GM23338 (cell line): ENCODE data around the gene UTS2. TPM values are rescaled to one million over a fixed set of nuclear protein-coding genes. Genes with fewer than 3 reads are reported as not detected.
A peak's percentile ranks its signal among the peaks of the same experiment; 100 is the strongest.

Experiments used
- ATAC-seq: fragments of 200-7000 bp; cut with Tn5 transposase; 3 replicates; pipeline ENCODE4 v1.9.1; 2020
- DNase-seq: peaks from one replicate; pipeline ENCODE4 v3.0.0-alpha.2; 2015; ENCODE audit warnings: low spot score
- H2AFZ ChIP-seq: fragments of 200-600 bp; sonication (generic); 2 replicates; pipeline ENCODE4 v1.8.0; 2016; ENCODE audit warnings: antibody characterized with exemption, mild to moderate bottlenecking, moderate library complexity
- H3F3A ChIP-seq: fragments of 200-600 bp; sonication (generic); replicated peaks from 2 replicates; pipeline ENCODE4 v1.8.0; 2017; ENCODE audit warnings: antibody characterized with exemption, mixed run types, low read depth
- H3K27ac ChIP-seq: fragments of 200-600 bp; sonication (generic); 2 replicates; pipeline ENCODE4 v1.6.1; 2016; ENCODE audit warnings: low read depth
- H3K27me3 ChIP-seq: fragments of 200-600 bp; sonication (generic); 2 replicates; pipeline ENCODE4 v1.8.0; 2016; ENCODE audit warnings: mild to moderate bottlenecking, mixed run types, moderate library complexity; ENCODE audit not compliant: insufficient read depth
- H3K36me3 ChIP-seq: fragments of 200-600 bp; sonication (generic); 2 replicates; pipeline ENCODE4 v1.8.0; 2016; ENCODE audit warnings: mild to moderate bottlenecking; ENCODE audit not compliant: insufficient read depth
- H3K4me1 ChIP-seq: fragments of 200-600 bp; sonication (generic); 2 replicates; pipeline ENCODE4 v1.8.0; 2016; ENCODE audit warnings: mild to moderate bottlenecking, moderate library complexity; ENCODE audit not compliant: insufficient read depth
- H3K4me2 ChIP-seq: fragments of 200-600 bp; sonication (generic); 2 replicates; pipeline ENCODE4 v1.7.1; 2017; ENCODE audit warnings: mixed run types
- H3K4me3 ChIP-seq: fragments of 200-600 bp; sonication (generic); 2 replicates; pipeline ENCODE4 v1.6.1; 2016; ENCODE audit warnings: mixed run types
- H3K79me2 ChIP-seq: fragments of 200-600 bp; sonication (generic); replicated peaks from 2 replicates; pipeline ENCODE4 v1.8.0; 2017; ENCODE audit warnings: mild to moderate bottlenecking; ENCODE audit not compliant: insufficient read depth
- H3K9me2 ChIP-seq: fragments of 200-600 bp; sonication (generic); 2 replicates; pipeline ENCODE4 v1.8.0; 2017; ENCODE audit not compliant: insufficient read depth
- H4K20me1 ChIP-seq: fragments of 200-600 bp; sonication (generic); replicated peaks from 2 replicates; pipeline ENCODE4 v1.8.0; 2017; ENCODE audit warnings: mild to moderate bottlenecking; ENCODE audit not compliant: insufficient read depth
- H3K27ac Mint-ChIP-seq: 2 replicates; pipeline ENCODE4 v1.8.0; 2020; ENCODE audit warnings: inconsistent platforms, mild to moderate bottlenecking, moderate library complexity, mixed read lengths
- H3K27me3 Mint-ChIP-seq: 3 replicates; pipeline ENCODE4 v1.8.0; 2022; ENCODE audit warnings: low read depth, mild to moderate bottlenecking, moderate library complexity, mixed read lengths, inconsistent platforms; ENCODE audit not compliant: insufficient read depth, poor library complexity
- H3K36me3 Mint-ChIP-seq: 3 replicates; pipeline ENCODE4 v1.8.0; 2021; ENCODE audit warnings: low read depth, mild to moderate bottlenecking, inconsistent platforms, moderate library complexity, mixed read lengths
- H3K4me1 Mint-ChIP-seq: 3 replicates; pipeline ENCODE4 v1.8.0; 2020; ENCODE audit warnings: mild to moderate bottlenecking, inconsistent platforms, mixed read lengths
- H3K4me3 Mint-ChIP-seq: 3 replicates; pipeline ENCODE4 v1.8.0; 2021; ENCODE audit warnings: moderate library complexity, mild to moderate bottlenecking, inconsistent platforms, mixed read lengths
- H3K9me3 Mint-ChIP-seq: 3 replicates; pipeline ENCODE4 v1.8.0; 2020; ENCODE audit warnings: moderate library complexity, mild to moderate bottlenecking, inconsistent platforms, mixed read lengths
- CTCF ChIP-seq, 2 experiments: fragments of 200-600 bp in 1 of 2; sonication (generic) in 1 of 2; conservative IDR thresholded peaks; 2 replicates each; pipeline versions ENCODE4 v1.5.1 to v1.6.1; 2016 to 2017; ENCODE audit warnings: antibody characterized with exemption in 2 of 2, low read depth in 2 of 2, mild to moderate bottlenecking in 2 of 2, moderate library complexity in 1 of 2
- EZH2 ChIP-seq: fragments of 200-600 bp; sonication (generic); IDR thresholded peaks from one replicate; pipeline ENCODE4 v1.8.0; 2017; ENCODE audit warnings: antibody characterized with exemption, mild to moderate bottlenecking, low read depth; ENCODE audit not compliant: unreplicated experiment
- EZH2phosphoT487 ChIP-seq: fragments of 200-600 bp; sonication (generic); IDR thresholded peaks from one replicate; pipeline ENCODE4 v1.8.1; 2018; ENCODE audit warnings: antibody characterized with exemption; ENCODE audit not compliant: unreplicated experiment
- JUNB ChIP-seq: IDR thresholded peaks from one replicate; pipeline ENCODE4 v1.6.1; 2016; ENCODE audit warnings: antibody characterized with exemption; ENCODE audit not compliant: unreplicated experiment
- NANOG ChIP-seq: IDR thresholded peaks from 2 replicates; pipeline ENCODE4 v1.6.1; 2016; ENCODE audit warnings: antibody characterized with exemption, borderline replicate concordance
- REST ChIP-seq: IDR thresholded peaks from one replicate; pipeline ENCODE4 v1.6.1; 2018; ENCODE audit warnings: antibody characterized with exemption; ENCODE audit not compliant: unreplicated experiment
- STAT1 ChIP-seq: IDR thresholded peaks from one replicate; pipeline ENCODE4 v1.6.1; 2016; ENCODE audit warnings: antibody characterized with exemption; ENCODE audit not compliant: unreplicated experiment
- ZNF114 ChIP-seq: fragments of 250-450 bp; sonication (Bioruptor Pico); IDR thresholded peaks from 2 replicates; pipeline ENCODE4 v1.5.0; 2020; ENCODE audit warnings: mild to moderate bottlenecking, moderate library complexity
- ZNF331 ChIP-seq: fragments of 250-450 bp; sonication (Bioruptor Pico); IDR thresholded peaks from 2 replicates; pipeline ENCODE4 v1.5.0; 2020; ENCODE audit warnings: low read depth, mild to moderate bottlenecking, moderate library complexity
- ZNF462 ChIP-seq: fragments of 250-450 bp; sonication (Bioruptor Pico); IDR thresholded peaks from 2 replicates; pipeline ENCODE4 v1.5.0; 2020; ENCODE audit warnings: mild to moderate bottlenecking, moderate library complexity
- polyA plus RNA-seq: library from polyadenylated mRNA; unstranded; fragments of >200 nt; fragmentation: Nextera tagmentation; extraction: Ambion mirVana; gene quantifications from 2 replicates; pipeline ENCODE4 v1.2.1, GENCODE V29; 2016
- total RNA-seq: library from RNA; depleted of rRNA; stranded (reverse); fragments of >200 nt; shearing (Covaris generic); gene quantifications from 2 replicates; pipeline ENCODE4 v1.2.3, GENCODE V29; 2014

UTS2 gene
- total and polyA plus RNA-seq, 2 experiments from 2014 or later, result not detected

GRCh38 chr1:7899741-7900140 lies 46.9 kb upstream of the UTS2 start (continued):
- TF ChIP-seq REST (no peak), JUNB (no peak), ZNF114 (CRISPR knock-in tag) (no peak)

GRCh38 chr1:7898962-7899361 lies 46.1 kb upstream of the UTS2 start:
- DNase-seq (no peak), ATAC-seq (no peak)
- Mint-ChIP-seq H3K27ac (no peak overlapping the region), H3K9me3 (no peaks in the 10 kb centered on the region), H3K4me3 (no peak overlapping the region), H3K27me3 (peaks cover 3% of the 10 kb centered on the region), H3K4me1 (no peaks in the 10 kb centered on the region), H3K36me3 (no peaks in the 10 kb centered on the region)
- no peak overlapping the region for H3K27ac ChIP-seq
- no peak overlapping the region for H3K4me2 ChIP-seq
- peak overlapping the region; percentile 10; the same call in 1 of the 2 replicates for H2AFZ ChIP-seq
- H3K27me3 ChIP-seq, result no peaks in the 10 kb centered on the region
- no peaks in the 10 kb centered on the region for H3K79me2 ChIP-seq
- 0 out of 2 replicates have a peak, but pooled peaks cover 3% of the 10 kb centered on the region for H3K4me1 ChIP-seq
- H3F3A ChIP-seq, result no peaks in the 10 kb centered on the region
- H3K36me3 ChIP-seq, result no peaks in the 10 kb centered on the region
- no peaks in the 10 kb centered on the region for H4K20me1 ChIP-seq
- no peak overlapping the region for H3K4me3 ChIP-seq
- H3K9me2 ChIP-seq, result no peaks in the 10 kb centered on the region
- TF ChIP-seq JUNB, result no peak
- no peak for TF ChIP-seq STAT1
- no peak for TF ChIP-seq ZNF462 (CRISPR knock-in tag)
- no peak for TF ChIP-seq EZH2phosphoT487
- no peak for TF ChIP-seq REST
- no peak for TF ChIP-seq ZNF114 (CRISPR knock-in tag)
- TF ChIP-seq EZH2, result no peak
- no peak for TF ChIP-seq ZNF331 (CRISPR knock-in tag)
- TF ChIP-seq CTCF (conservative IDR thresholded peaks at IDR 0.05; ENCODE audit: low read depth in 2 of 2), result no peak
- TF ChIP-seq NANOG, result no peak
